ENCODE measurements around the gene DPEP3.

GRCh38 chr16:67971111-67971510 is 9.2 kb downstream of the DPEP3 start:
- TF ChIP-seq CTCF (IDR thresholded peaks at IDR 0.05; ENCODE audit: low read depth, low read length) (no peak), EZH2phosphoT487 (IDR thresholded peaks at IDR 0.05; ENCODE audit: low read depth) (no peak)
